Measurements from ENCODE around the gene SAYSD1.

The SAYSD1 gene

DNA sequence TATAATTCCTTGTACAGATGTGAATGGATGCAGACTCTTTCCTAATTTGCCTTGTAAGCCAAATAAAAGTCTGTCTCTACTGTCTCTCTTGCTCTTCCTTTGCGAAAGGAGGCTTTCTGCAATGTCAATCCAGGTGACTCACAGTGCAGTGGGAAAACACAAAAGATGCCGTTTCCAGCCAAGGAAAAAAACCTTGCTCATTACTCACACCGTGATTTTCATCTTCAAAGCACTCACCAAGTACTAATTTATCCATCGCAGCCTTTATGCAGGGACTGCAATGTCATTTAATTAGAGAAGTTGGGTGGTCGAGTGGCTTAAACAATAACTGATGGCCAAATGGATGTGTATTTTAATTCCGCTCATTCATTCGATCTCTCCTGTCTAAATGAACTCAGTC is 23.8 kb downstream of the SAYSD1 start:
- Histone ChIP-seq H2AFZ (ENCODE audit: low read length) (no peak overlapping the region), H4K20me1 (ENCODE audit: insufficient read depth, low read length, poor library complexity, severe bottlenecking) (no peaks in the 10 kb centered on the region), H3K36me3 (ENCODE audit: insufficient read depth, low read length) (no peaks in the 10 kb centered on the region), H3K9me2 (replicated peaks; ENCODE audit: low read depth, low read length) (no peaks in the 10 kb centered on the region), H3K4me3 (ENCODE audit: low read length, poor library complexity, severe bottlenecking) (no peak overlapping the region), H3K9ac (ENCODE audit: low read depth, low read length, poor library complexity, severe bottlenecking) (no peak overlapping the region), H3K4me1 (ENCODE audit: insufficient read depth, low read length, poor library complexity, severe bottlenecking) (peaks cover 29% of the 10 kb centered on the region), H3K27me3 (ENCODE audit: insufficient read depth, low read length, poor library complexity, severe bottlenecking) (no peaks in the 10 kb centered on the region), H3K9me3 (ENCODE audit: insufficient read depth, low read depth, low read length) (no peaks in the 10 kb centered on the region), H3F3A (ENCODE audit: low read depth) (no peaks in the 10 kb centered on the region), H3K4me2 (ENCODE audit: low read depth, low read length, poor library complexity, severe bottlenecking) (no peak overlapping the region), H3K79me2 (ENCODE audit: insufficient read depth, low read length) (no peaks in the 10 kb centered on the region)
- TF ChIP-seq, protein P1, sequence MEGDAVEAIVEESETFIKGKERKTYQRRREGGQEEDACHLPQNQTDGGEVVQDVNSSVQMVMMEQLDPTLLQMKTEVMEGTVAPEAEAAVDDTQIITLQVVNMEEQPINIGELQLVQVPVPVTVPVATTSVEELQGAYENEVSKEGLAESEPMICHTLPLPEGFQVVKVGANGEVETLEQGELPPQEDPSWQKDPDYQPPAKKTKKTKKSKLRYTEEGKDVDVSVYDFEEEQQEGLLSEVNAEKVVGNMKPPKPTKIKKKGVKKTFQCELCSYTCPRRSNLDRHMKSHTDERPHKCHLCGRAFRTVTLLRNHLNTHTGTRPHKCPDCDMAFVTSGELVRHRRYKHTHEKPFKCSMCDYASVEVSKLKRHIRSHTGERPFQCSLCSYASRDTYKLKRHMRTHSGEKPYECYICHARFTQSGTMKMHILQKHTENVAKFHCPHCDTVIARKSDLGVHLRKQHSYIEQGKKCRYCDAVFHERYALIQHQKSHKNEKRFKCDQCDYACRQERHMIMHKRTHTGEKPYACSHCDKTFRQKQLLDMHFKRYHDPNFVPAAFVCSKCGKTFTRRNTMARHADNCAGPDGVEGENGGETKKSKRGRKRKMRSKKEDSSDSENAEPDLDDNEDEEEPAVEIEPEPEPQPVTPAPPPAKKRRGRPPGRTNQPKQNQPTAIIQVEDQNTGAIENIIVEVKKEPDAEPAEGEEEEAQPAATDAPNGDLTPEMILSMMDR (conservative IDR thresholded peaks at IDR 0.05; ENCODE audit: low read length) = no peak
- TF ChIP-seq EZH2phosphoT487 (IDR thresholded peaks at IDR 0.05; ENCODE audit: borderline replicate concordance) = no peak

DNA sequence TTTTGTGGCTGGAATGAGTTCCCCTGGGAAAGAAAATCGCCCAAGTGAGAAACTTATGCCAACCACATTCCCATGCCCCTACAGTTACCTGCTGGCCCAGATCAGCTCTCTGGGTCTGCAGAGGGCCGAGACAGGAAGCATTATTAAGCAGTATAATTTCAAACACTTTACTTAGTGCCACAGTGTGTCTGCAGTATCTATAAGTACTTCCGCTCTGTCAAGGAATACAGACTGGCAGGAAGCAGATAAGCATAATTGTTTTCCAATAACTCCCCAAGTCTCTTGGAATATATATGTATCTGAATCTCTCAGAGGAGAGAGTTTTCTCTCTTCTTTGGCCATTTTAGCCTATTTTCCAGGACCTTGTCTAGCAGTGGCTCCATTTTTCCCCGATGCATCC is 24.9 kb downstream of the SAYSD1 start:
- Histone ChIP-seq H4K20me1 (ENCODE audit: insufficient read depth, low read length, poor library complexity, severe bottlenecking) (no peaks in the 10 kb centered on the region), H3K4me3 (ENCODE audit: low read length, poor library complexity, severe bottlenecking) (peak overlapping the region; percentile 43), H3K4me2 (ENCODE audit: low read depth, low read length, poor library complexity, severe bottlenecking) (peak overlapping the region; percentile 69), H3F3A (ENCODE audit: low read depth) (no peaks in the 10 kb centered on the region), H2AFZ (ENCODE audit: low read length) (no peak overlapping the region), H3K9me3 (ENCODE audit: insufficient read depth, low read depth, low read length) (no peaks in the 10 kb centered on the region), H3K4me1 (ENCODE audit: insufficient read depth, low read length, poor library complexity, severe bottlenecking) (peaks cover 29% of the 10 kb centered on the region), H3K9me2 (replicated peaks; ENCODE audit: low read depth, low read length) (no peaks in the 10 kb centered on the region), H3K27me3 (ENCODE audit: insufficient read depth, low read length, poor library complexity, severe bottlenecking) (no peaks in the 10 kb centered on the region), H3K9ac (ENCODE audit: low read depth, low read length, poor library complexity, severe bottlenecking) (no peak overlapping the region), H3K79me2 (ENCODE audit: insufficient read depth, low read length) (no peaks in the 10 kb centered on the region), H3K36me3 (ENCODE audit: insufficient read depth, low read length) (no peaks in the 10 kb centered on the region)
- TF ChIP-seq, protein P1 (conservative IDR thresholded peaks at IDR 0.05; ENCODE audit: low read length) = no peak
- TF ChIP-seq EZH2phosphoT487 (IDR thresholded peaks at IDR 0.05; ENCODE audit: borderline replicate concordance) = peak; percentile 58

DNA sequence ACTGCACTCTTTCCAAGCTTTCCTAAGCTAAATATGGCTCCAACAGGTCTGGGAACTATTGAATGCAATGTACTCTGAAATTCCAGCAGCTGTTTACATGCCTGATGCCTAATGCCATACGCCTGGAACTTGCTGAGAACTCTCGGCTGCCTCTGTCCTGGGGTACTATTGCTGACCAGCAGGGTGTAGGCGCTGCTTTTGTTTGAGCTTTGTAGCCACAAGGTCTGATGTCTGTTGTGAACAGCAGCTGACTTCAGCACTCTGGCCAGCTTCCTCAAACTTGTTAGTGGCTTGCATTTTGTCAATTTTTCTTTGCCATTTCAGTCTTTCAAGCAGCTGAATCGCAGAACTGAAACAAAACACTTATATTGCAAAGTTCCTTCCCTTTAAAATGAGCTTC is 26.7 kb downstream of the SAYSD1 start:
- no peaks in the 10 kb centered on the region for H3F3A ChIP-seq (ENCODE audit: low read depth)
- TF ChIP-seq EZH2phosphoT487 (IDR thresholded peaks at IDR 0.05; ENCODE audit: borderline replicate concordance) = no peak
- TF ChIP-seq, protein P1 (conservative IDR thresholded peaks at IDR 0.05; ENCODE audit: low read length) = peak; percentile 41
- H3K79me2 ChIP-seq (ENCODE audit: insufficient read depth, low read length) = no peaks in the 10 kb centered on the region
- no peaks in the 10 kb centered on the region for H4K20me1 ChIP-seq (ENCODE audit: insufficient read depth, low read length, poor library complexity, severe bottlenecking)
- no peak overlapping the region for H3K4me2 ChIP-seq (ENCODE audit: low read depth, low read length, poor library complexity, severe bottlenecking)
- H3K4me1 ChIP-seq (ENCODE audit: insufficient read depth, low read length, poor library complexity, severe bottlenecking) = peaks cover 29% of the 10 kb centered on the region
- no peak overlapping the region for H3K9ac ChIP-seq (ENCODE audit: low read depth, low read length, poor library complexity, severe bottlenecking)
- no peak overlapping the region for H3K4me3 ChIP-seq (ENCODE audit: low read length, poor library complexity, severe bottlenecking)
- H3K9me2 ChIP-seq (replicated peaks; ENCODE audit: low read depth, low read length) = no peaks in the 10 kb centered on the region
- no peak overlapping the region for H2AFZ ChIP-seq (ENCODE audit: low read length)
- no peaks in the 10 kb centered on the region for H3K9me3 ChIP-seq (ENCODE audit: insufficient read depth, low read depth, low read length)
- H3K36me3 ChIP-seq (ENCODE audit: insufficient read depth, low read length) = no peaks in the 10 kb centered on the region
- no peaks in the 10 kb centered on the region for H3K27me3 ChIP-seq (ENCODE audit: insufficient read depth, low read length, poor library complexity, severe bottlenecking)
